Liver (tissue), 9 donors: ENCODE results near the gene KAT6B. TPM values are rescaled to one million over a fixed set of nuclear protein-coding genes. Genes with fewer than 3 reads are reported as not detected.

Experiments
- DNase-seq: peaks from one replicate; pipeline ENCODE4 v3.0.0-alpha.2; 2017; ENCODE audit warnings: low spot score
- H3K27ac ChIP-seq, 2 donors: one replicate each; pipeline ENCODE4 v1.7.0; 2013; ENCODE audit warnings: inconsistent platforms in 2 of 2, low read length in 2 of 2, control low read depth in 1 of 2, low read depth in 1 of 2, mild to moderate bottlenecking in 1 of 2
- H3K27me3 ChIP-seq, 4 donors: one replicate each; pipeline versions ENCODE4 v1.6.1 to v1.7.0; 2013; ENCODE audit warnings: low read length in 3 of 4, inconsistent platforms in 1 of 4, mild to moderate bottlenecking in 1 of 4, moderate library complexity in 1 of 4; ENCODE audit not compliant: control insufficient read depth in 4 of 4, insufficient read depth in 4 of 4
- H3K36me3 ChIP-seq, 4 donors: one replicate each; pipeline versions ENCODE4 v1.6.1 to v1.7.0; 2013; ENCODE audit warnings: low read length in 3 of 4, mild to moderate bottlenecking in 3 of 4, low read depth in 1 of 4, moderate library complexity in 1 of 4; ENCODE audit not compliant: control insufficient read depth in 4 of 4, insufficient read depth in 3 of 4
- H3K4me1 ChIP-seq, 4 donors: one replicate each; pipeline versions ENCODE4 v1.6.1 to v1.7.0; 2013; ENCODE audit warnings: low read length in 3 of 4, mild to moderate bottlenecking in 3 of 4, moderate library complexity in 1 of 4; ENCODE audit not compliant: control insufficient read depth in 4 of 4, insufficient read depth in 4 of 4
- H3K4me3 ChIP-seq, 3 donors: one replicate each; pipeline versions ENCODE4 v1.6.1 to v1.7.0; 2013; ENCODE audit warnings: low read length in 3 of 3, control low read depth in 1 of 3, low read depth in 1 of 3, mild to moderate bottlenecking in 1 of 3
- H3K9ac ChIP-seq, 2 donors: one replicate each; pipeline ENCODE4 v1.7.0; 2013; ENCODE audit warnings: low read length in 2 of 2, mild to moderate bottlenecking in 2 of 2, moderate library complexity in 2 of 2, control low read depth in 1 of 2, low read depth in 1 of 2
- H3K9me3 ChIP-seq, 4 donors: one replicate each; pipeline versions ENCODE4 v1.6.1 to v1.7.0; 2013; ENCODE audit warnings: low read length in 3 of 4; ENCODE audit not compliant: control insufficient read depth in 4 of 4
- EGR1 ChIP-seq, 2 donors: IDR thresholded peaks; 2 replicates each; pipeline ENCODE4 v1.6.1; 2016 to 2018; ENCODE audit warnings: antibody characterized with exemption in 2 of 2, low read depth in 2 of 2
- FOXA1 ChIP-seq: IDR thresholded peaks from 2 replicates; pipeline ENCODE4 v1.6.1; 2016; ENCODE audit warnings: antibody characterized with exemption
- FOXA2 ChIP-seq: IDR thresholded peaks from 2 replicates; pipeline ENCODE4 v1.6.1; 2016; ENCODE audit warnings: antibody characterized with exemption
- GABPA ChIP-seq, 2 donors: IDR thresholded peaks in 1 of 2; conservative IDR thresholded peaks in 1 of 2; 2 replicates each; pipeline ENCODE4 v1.6.1; 2016; ENCODE audit warnings: antibody characterized with exemption in 2 of 2, mild to moderate bottlenecking in 1 of 2, moderate library complexity in 1 of 2
- HNF4A ChIP-seq, 2 donors: conservative IDR thresholded peaks; 2 replicates each; pipeline ENCODE4 v1.6.1; 2016; ENCODE audit warnings: antibody characterized with exemption in 2 of 2, mild to moderate bottlenecking in 2 of 2
- HNF4G ChIP-seq: IDR thresholded peaks from 2 replicates; pipeline ENCODE4 v1.6.1; 2016; ENCODE audit warnings: antibody characterized with exemption
- NR2F2 ChIP-seq: IDR thresholded peaks from 2 replicates; pipeline ENCODE4 v1.6.1; 2016; ENCODE audit warnings: antibody characterized with exemption
- RAD21 ChIP-seq, 2 donors: IDR thresholded peaks; 2 replicates each; pipeline ENCODE4 v1.6.1; 2016; ENCODE audit warnings: antibody characterized with exemption in 2 of 2, mild to moderate bottlenecking in 2 of 2
- RXRA ChIP-seq, 2 donors: IDR thresholded peaks; 2 replicates each; pipeline ENCODE4 v1.6.1; 2017 to 2018; ENCODE audit warnings: antibody characterized with exemption in 2 of 2, mild to moderate bottlenecking in 1 of 2
- SP1 ChIP-seq: IDR thresholded peaks from 2 replicates; pipeline ENCODE4 v1.6.1; 2018; ENCODE audit warnings: antibody characterized with exemption, mild to moderate bottlenecking
- TAF1 ChIP-seq: conservative IDR thresholded peaks from 2 replicates; pipeline ENCODE4 v1.6.1; 2016; ENCODE audit warnings: antibody characterized with exemption, mild to moderate bottlenecking
- YY1 ChIP-seq: IDR thresholded peaks from 2 replicates; pipeline ENCODE4 v1.6.1; 2016; ENCODE audit warnings: antibody characterized with exemption, mild to moderate bottlenecking
- WGBS: extraction: QIAGEN DNeasy Blood & Tissue Kit; methylation state at CpG from one replicate; pipeline ENCODE4 v1.1.7; 2013; 5-methylcytosine and 5-hydroxymethylcytosine counted together
- polyA plus RNA-seq, 2 donors: library from polyadenylated mRNA; stranded (reverse) in 1 of 2; unstranded in 1 of 2; fragments of 200-250 nt in 1 of 2; fragments of >200 nt in 1 of 2; fragmentation: Nextera tagmentation in 1 of 2; extraction: Ambion mirVana in 1 of 2; gene quantifications; one replicate each; pipeline versions ENCODE4 v1.2.1 to v1.2.3, GENCODE V29; 2013 to 2015
- total RNA-seq, 2 donors: library from RNA; depleted of rRNA; stranded (reverse); fragments of >200 nt; gene quantifications; one replicate each; pipeline ENCODE4 v1.2.3, GENCODE V29; 2014
- TF ChIP-seq, protein P1 (sequence below): IDR thresholded peaks from 2 replicates; pipeline ENCODE4 v1.6.1; 2016; ENCODE audit warnings: antibody characterized with exemption
- TF ChIP-seq, protein P2 (sequence below): IDR thresholded peaks from 2 replicates; pipeline ENCODE4 v1.6.1; 2016; ENCODE audit warnings: antibody characterized with exemption
- TF ChIP-seq, protein P3 (sequence below): IDR thresholded peaks from 2 replicates; pipeline ENCODE4 v1.6.1; 2016; ENCODE audit warnings: antibody characterized with exemption, mild to moderate bottlenecking
- TF ChIP-seq, protein P4 (sequence below): IDR thresholded peaks from 2 replicates; pipeline ENCODE4 v1.6.1; 2016; ENCODE audit warnings: antibody characterized with exemption
- TF ChIP-seq, protein P5 (sequence below): fragments of 150-350 bp; IDR thresholded peaks from 2 replicates; pipeline ENCODE4 v1.5.1; 2017; ENCODE audit warnings: improper control_type of control experiment, low read depth, low read length; ENCODE audit not compliant: missing input control
- donor health status: healthy.
- donor health status: healthy.
- donor health status: healthy.
- donor health status: healthy.
- donor health status: healthy.

KAT6B gene
- total and polyA plus RNA-seq, 4 donors, result 2.0 to 21.2 (median 8.8) TPM

DNA sequence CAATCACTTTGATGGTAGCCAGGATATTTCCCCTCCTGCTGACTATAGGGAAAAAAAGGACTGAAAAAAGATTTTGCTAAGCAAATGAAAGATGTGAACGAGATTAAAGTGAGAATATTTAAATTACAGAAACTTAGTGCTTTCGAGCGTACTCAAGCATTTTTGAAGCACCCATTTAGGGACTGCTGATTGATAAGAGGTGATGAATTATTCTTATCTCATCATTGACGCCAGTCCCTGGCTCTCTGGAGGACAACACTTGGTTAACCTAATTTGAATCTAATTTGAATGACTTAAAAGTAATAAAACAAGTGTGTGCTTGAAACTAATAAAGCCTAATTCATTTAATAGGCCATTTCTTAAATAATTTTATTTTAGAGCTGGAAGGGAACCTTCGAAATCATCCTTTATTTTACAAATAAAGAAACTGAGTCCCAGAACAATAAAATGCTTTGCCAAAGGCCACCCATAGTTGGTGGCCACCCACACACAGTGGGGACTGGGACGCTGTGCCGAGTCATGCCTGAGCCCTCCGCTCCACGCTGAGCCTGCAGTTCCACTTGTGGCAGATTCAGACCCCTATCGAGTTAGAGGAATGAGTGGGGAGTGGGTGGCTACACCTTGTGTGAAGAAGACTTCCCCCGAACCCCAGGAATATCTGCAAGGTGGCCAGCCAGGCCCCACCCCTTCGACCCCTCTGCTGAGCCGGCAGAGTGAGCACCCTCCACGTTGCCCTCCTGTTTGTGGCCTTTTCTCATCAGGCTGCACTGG, 223.9 kb downstream of the KAT6B start:
- Histone ChIP-seq H3K4me1 (no peaks in the 10 kb centered on the region), H3K27me3 (no peaks in the 10 kb centered on the region), H3K9ac (no peak overlapping the region), H3K9me3 (no peaks in the 10 kb centered on the region), H3K36me3 (no peaks in the 10 kb centered on the region), H3K27ac (no peak overlapping the region), H3K4me3 (no peak overlapping the region)
- WGBS, result 95% methylated on average over 14 of the region's 14 CpGs
- no peak for DNase-seq
- TF ChIP-seq HNF4G (no peak), GABPA (IDR thresholded peaks at IDR 0.05 in 1 of 2, conservative IDR thresholded peaks at IDR 0.05 in 1 of 2) (no peak), RAD21 (IDR thresholded peaks at IDR 0.05) (no peak), YY1 (no peak), SP1 (no peak), TAF1 (no peak), HNF4A (conservative IDR thresholded peaks at IDR 0.05) (no peak), RXRA (IDR thresholded peaks at IDR 0.05) (no peak), FOXA1 (no peak), EGR1 (IDR thresholded peaks at IDR 0.05; ENCODE audit: low read depth in 2 of 2) (no peak)
- TF ChIP-seq, protein P1, sequence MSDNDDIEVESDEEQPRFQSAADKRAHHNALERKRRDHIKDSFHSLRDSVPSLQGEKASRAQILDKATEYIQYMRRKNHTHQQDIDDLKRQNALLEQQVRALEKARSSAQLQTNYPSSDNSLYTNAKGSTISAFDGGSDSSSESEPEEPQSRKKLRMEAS, result no peak
- TF ChIP-seq, protein P2, sequence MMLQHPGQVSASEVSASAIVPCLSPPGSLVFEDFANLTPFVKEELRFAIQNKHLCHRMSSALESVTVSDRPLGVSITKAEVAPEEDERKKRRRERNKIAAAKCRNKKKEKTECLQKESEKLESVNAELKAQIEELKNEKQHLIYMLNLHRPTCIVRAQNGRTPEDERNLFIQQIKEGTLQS, result no peak
- TF ChIP-seq, protein P3, sequence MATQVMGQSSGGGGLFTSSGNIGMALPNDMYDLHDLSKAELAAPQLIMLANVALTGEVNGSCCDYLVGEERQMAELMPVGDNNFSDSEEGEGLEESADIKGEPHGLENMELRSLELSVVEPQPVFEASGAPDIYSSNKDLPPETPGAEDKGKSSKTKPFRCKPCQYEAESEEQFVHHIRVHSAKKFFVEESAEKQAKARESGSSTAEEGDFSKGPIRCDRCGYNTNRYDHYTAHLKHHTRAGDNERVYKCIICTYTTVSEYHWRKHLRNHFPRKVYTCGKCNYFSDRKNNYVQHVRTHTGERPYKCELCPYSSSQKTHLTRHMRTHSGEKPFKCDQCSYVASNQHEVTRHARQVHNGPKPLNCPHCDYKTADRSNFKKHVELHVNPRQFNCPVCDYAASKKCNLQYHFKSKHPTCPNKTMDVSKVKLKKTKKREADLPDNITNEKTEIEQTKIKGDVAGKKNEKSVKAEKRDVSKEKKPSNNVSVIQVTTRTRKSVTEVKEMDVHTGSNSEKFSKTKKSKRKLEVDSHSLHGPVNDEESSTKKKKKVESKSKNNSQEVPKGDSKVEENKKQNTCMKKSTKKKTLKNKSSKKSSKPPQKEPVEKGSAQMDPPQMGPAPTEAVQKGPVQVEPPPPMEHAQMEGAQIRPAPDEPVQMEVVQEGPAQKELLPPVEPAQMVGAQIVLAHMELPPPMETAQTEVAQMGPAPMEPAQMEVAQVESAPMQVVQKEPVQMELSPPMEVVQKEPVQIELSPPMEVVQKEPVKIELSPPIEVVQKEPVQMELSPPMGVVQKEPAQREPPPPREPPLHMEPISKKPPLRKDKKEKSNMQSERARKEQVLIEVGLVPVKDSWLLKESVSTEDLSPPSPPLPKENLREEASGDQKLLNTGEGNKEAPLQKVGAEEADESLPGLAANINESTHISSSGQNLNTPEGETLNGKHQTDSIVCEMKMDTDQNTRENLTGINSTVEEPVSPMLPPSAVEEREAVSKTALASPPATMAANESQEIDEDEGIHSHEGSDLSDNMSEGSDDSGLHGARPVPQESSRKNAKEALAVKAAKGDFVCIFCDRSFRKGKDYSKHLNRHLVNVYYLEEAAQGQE, result no peak
- TF ChIP-seq, protein P4, sequence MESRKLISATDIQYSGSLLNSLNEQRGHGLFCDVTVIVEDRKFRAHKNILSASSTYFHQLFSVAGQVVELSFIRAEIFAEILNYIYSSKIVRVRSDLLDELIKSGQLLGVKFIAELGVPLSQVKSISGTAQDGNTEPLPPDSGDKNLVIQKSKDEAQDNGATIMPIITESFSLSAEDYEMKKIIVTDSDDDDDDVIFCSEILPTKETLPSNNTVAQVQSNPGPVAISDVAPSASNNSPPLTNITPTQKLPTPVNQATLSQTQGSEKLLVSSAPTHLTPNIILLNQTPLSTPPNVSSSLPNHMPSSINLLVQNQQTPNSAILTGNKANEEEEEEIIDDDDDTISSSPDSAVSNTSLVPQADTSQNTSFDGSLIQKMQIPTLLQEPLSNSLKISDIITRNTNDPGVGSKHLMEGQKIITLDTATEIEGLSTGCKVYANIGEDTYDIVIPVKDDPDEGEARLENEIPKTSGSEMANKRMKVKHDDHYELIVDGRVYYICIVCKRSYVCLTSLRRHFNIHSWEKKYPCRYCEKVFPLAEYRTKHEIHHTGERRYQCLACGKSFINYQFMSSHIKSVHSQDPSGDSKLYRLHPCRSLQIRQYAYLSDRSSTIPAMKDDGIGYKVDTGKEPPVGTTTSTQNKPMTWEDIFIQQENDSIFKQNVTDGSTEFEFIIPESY, result no peak

DNA sequence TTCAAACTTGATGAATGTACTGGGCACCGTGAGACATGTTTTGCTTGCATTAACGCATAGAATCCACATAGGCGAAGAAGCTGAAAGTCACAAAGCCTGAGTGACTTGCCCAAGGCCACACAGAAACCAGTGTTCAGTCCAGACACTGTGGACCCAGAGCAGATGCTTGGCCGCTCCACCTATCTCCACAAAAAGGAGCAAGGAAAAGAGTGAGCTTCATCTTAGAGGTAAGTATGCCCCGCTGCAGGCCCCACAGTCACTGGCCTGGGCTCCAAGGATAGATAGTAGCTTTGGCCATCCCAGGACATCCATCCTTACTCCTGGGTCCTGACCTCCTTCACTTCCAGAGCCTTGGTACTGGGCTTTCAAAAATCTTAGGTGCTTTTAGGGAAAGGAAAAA, 224.9 kb downstream of the KAT6B start:
- 96% methylated on average over 5 of the region's 5 CpGs for WGBS
- H3K9ac ChIP-seq, result no peak overlapping the region
- TF ChIP-seq, protein P4, result no peak
- no peak for TF ChIP-seq FOXA2
- no peak for TF ChIP-seq HNF4A (conservative IDR thresholded peaks at IDR 0.05)
- TF ChIP-seq, protein P5, sequence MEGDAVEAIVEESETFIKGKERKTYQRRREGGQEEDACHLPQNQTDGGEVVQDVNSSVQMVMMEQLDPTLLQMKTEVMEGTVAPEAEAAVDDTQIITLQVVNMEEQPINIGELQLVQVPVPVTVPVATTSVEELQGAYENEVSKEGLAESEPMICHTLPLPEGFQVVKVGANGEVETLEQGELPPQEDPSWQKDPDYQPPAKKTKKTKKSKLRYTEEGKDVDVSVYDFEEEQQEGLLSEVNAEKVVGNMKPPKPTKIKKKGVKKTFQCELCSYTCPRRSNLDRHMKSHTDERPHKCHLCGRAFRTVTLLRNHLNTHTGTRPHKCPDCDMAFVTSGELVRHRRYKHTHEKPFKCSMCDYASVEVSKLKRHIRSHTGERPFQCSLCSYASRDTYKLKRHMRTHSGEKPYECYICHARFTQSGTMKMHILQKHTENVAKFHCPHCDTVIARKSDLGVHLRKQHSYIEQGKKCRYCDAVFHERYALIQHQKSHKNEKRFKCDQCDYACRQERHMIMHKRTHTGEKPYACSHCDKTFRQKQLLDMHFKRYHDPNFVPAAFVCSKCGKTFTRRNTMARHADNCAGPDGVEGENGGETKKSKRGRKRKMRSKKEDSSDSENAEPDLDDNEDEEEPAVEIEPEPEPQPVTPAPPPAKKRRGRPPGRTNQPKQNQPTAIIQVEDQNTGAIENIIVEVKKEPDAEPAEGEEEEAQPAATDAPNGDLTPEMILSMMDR, result no peak
- TF ChIP-seq, protein P2, result no peak
- no peak for TF ChIP-seq FOXA1
- no peak for TF ChIP-seq NR2F2
- TF ChIP-seq RAD21 (IDR thresholded peaks at IDR 0.05), result no peak
- TF ChIP-seq, protein P1, result no peak
- no peak for TF ChIP-seq TAF1
- no peak for TF ChIP-seq GABPA (IDR thresholded peaks at IDR 0.05 in 1 of 2, conservative IDR thresholded peaks at IDR 0.05 in 1 of 2)
- no peak for DNase-seq
- no peaks in the 10 kb centered on the region for H3K27me3 ChIP-seq
- no peak overlapping the region for H3K27ac ChIP-seq
- H3K36me3 ChIP-seq, result no peaks in the 10 kb centered on the region
- H3K9me3 ChIP-seq, result no peaks in the 10 kb centered on the region
- H3K4me1 ChIP-seq, result no peaks in the 10 kb centered on the region
- H3K4me3 ChIP-seq, result no peak overlapping the region
